Activated CD8-positive, alpha-beta memory T cell treated with anti-CD3 and anti-CD28 coated beads, Interleukin-2, amount 50 U/mL, for 48 hours (primary cell): Measurements from ENCODE around the gene GNB1L.
A peak's percentile ranks its signal among the peaks of the same experiment; 100 is the strongest.

Source experiments
- DNase-seq: peaks from one replicate; pipeline ENCODE4 v3.0.0-alpha.2; 2020

The GNB1L gene

GRCh38 chr22:19875531-19876313 lies 21.0 kb upstream of the GNB1L start:
- DNase-seq: no peak

GRCh38 chr22:19875061-19875530 lies 20.4 kb upstream of the GNB1L start:
- DNase-seq: peak; percentile 50

GRCh38 chr22:19874307-19875060 lies 19.8 kb upstream of the GNB1L start:
- peak; percentile 61 for DNase-seq

- peak; percentile 49 for DNase-seq
Observed at GRCh38 chr22:19873960-19874306, 19.3 kb upstream of the GNB1L start.

- DNase-seq: peak; percentile 28
Observed at GRCh38 chr22:19873138-19873959, 18.7 kb upstream of the GNB1L start.

- DNase-seq: peak; percentile 44
Observed at GRCh38 chr22:19872779-19873137, 18.1 kb upstream of the GNB1L start.

- DNase-seq: no peak
Observed at GRCh38 chr22:19871845-19872778, 17.4 kb upstream of the GNB1L start.

- no peak for DNase-seq
Observed at GRCh38 chr22:19871023-19871844, 16.6 kb upstream of the GNB1L start.

- DNase-seq: no peak
Observed at GRCh38 chr22:19870153-19871022, 15.7 kb upstream of the GNB1L start.

- no peak for DNase-seq
Observed at GRCh38 chr22:19869497-19870152, 15.0 kb upstream of the GNB1L start.

GRCh38 chr22:19868773-19869471 lies 14.2 kb upstream of the GNB1L start:
- no peak for DNase-seq

GRCh38 chr22:19868333-19868732 lies 13.7 kb upstream of the GNB1L start:
- DNase-seq: no peak

GRCh38 chr22:19867617-19868016 lies 12.9 kb upstream of the GNB1L start:
- DNase-seq: no peak

- no peak for DNase-seq
Observed at GRCh38 chr22:19866665-19867009, 12.0 kb upstream of the GNB1L start.

GRCh38 chr22:19865141-19865829 lies 10.6 kb upstream of the GNB1L start:
- no peak for DNase-seq

GRCh38 chr22:19864538-19865106 lies 9.9 kb upstream of the GNB1L start:
- DNase-seq: no peak

GRCh38 chr22:19863571-19863970 lies 8.9 kb upstream of the GNB1L start:
- DNase-seq: no peak

GRCh38 chr22:19862619-19863246 lies 8.1 kb upstream of the GNB1L start:
- no peak for DNase-seq
